WTC11 (cell line): Measurements from ENCODE around the gene COQ9. TPM values are rescaled to one million over a fixed set of nuclear protein-coding genes. Genes with fewer than 3 reads are reported as not detected.

ENCODE experiments used
- ATAC-seq: fragments of 200-7000 bp; cut with Tn5 transposase; 2 replicates; pipeline ENCODE4 v1.10.0; 2021; ENCODE audit warnings: mild to moderate bottlenecking, moderate library complexity
- CTCF ChIA-PET: fragments of 300-600 bp; sonication (Branson Sonifier 250); formaldehyde crosslinking; loops from one replicate; lab custom pipeline; 2021; ENCODE audit warnings: antibody characterized with exemption; lab: Charles Lee
- POLR2A ChIA-PET: fragments of 350-600 bp; sonication (Branson Sonifier 250); formaldehyde crosslinking; loops from one replicate; lab custom pipeline; 2021; ENCODE audit warnings: antibody characterized with exemption; lab: Charles Lee
- DNase-seq: peaks from one replicate; pipeline ENCODE4 v3.0.0; 2021; ENCODE audit warnings: low spot score
- H3K27ac Mint-ChIP-seq: 2 replicates; pipeline ENCODE4 v1.8.0; 2021; ENCODE audit warnings: mixed read lengths
- H3K27me3 Mint-ChIP-seq: 2 replicates; pipeline ENCODE4 v1.8.0; 2021; ENCODE audit warnings: low read depth, mild to moderate bottlenecking, moderate library complexity, mixed read lengths
- H3K36me3 Mint-ChIP-seq: 2 replicates; pipeline ENCODE4 v1.8.0; 2021; ENCODE audit warnings: mixed read lengths
- H3K4me1 Mint-ChIP-seq: 2 replicates; pipeline ENCODE4 v1.8.0; 2022; ENCODE audit warnings: mixed read lengths
- H3K4me3 Mint-ChIP-seq: 2 replicates; pipeline ENCODE4 v1.8.0; 2021; ENCODE audit warnings: mild to moderate bottlenecking, moderate library complexity, mixed read lengths
- H3K9me3 Mint-ChIP-seq: 2 replicates; pipeline ENCODE4 v1.8.0; 2021; ENCODE audit warnings: mixed read lengths
- AR ChIP-seq: fragments of 250-450 bp; sonication (Bioruptor Pico); IDR thresholded peaks from 2 replicates; pipeline ENCODE4 v1.9.0; 2021; ENCODE audit warnings: mild to moderate bottlenecking
- CDX4 ChIP-seq: fragments of 250-450 bp; sonication (Bioruptor Pico); IDR thresholded peaks from 2 replicates; pipeline ENCODE4 v1.9.0; 2021; ENCODE audit warnings: moderate library complexity, mild to moderate bottlenecking, inconsistent platforms, borderline replicate concordance
- CREM ChIP-seq: sonication (generic); formaldehyde crosslinking; IDR thresholded peaks from 2 replicates; pipeline ENCODE4 v1.8.1; 2022; ENCODE audit warnings: mild to moderate bottlenecking, missing genetic modification reagents, moderate library complexity
- E2F4 ChIP-seq: sonication (generic); formaldehyde crosslinking; IDR thresholded peaks from 2 replicates; pipeline ENCODE4 v1.8.1; 2022; ENCODE audit warnings: low read depth, mild to moderate bottlenecking, moderate library complexity, missing genetic modification reagents, borderline replicate concordance
- EMX1 ChIP-seq: fragments of 250-450 bp; sonication (Bioruptor Pico); IDR thresholded peaks from 2 replicates; pipeline ENCODE4 v1.8.0; 2021; ENCODE audit warnings: mild to moderate bottlenecking
- FOXK1 ChIP-seq: sonication (generic); formaldehyde crosslinking; IDR thresholded peaks from 2 replicates; pipeline ENCODE4 v1.8.0; 2022; ENCODE audit warnings: mild to moderate bottlenecking, moderate library complexity, missing genetic modification reagents
- GRHL2 ChIP-seq: fragments of 250-450 bp; sonication (Bioruptor Pico); IDR thresholded peaks from 2 replicates; pipeline ENCODE4 v1.8.0; 2022; ENCODE audit warnings: mild to moderate bottlenecking, moderate library complexity; ENCODE audit not compliant: insufficient replicate concordance, severe bottlenecking
- HMGXB4 ChIP-seq: sonication (generic); formaldehyde crosslinking; IDR thresholded peaks from 2 replicates; pipeline ENCODE4 v1.8.1; 2023; ENCODE audit warnings: mild to moderate bottlenecking, moderate library complexity, missing genetic modification reagents
- IRF1 ChIP-seq: sonication (generic); formaldehyde crosslinking; IDR thresholded peaks from 2 replicates; pipeline ENCODE4 v1.8.0; 2023; ENCODE audit warnings: missing genetic modification reagents
- JAZF1 ChIP-seq: fragments of 250-450 bp; sonication (Bioruptor Pico); IDR thresholded peaks from 2 replicates; pipeline ENCODE4 v1.9.0; 2021; ENCODE audit warnings: moderate library complexity, mild to moderate bottlenecking, inconsistent platforms
- MLX ChIP-seq: sonication (generic); formaldehyde crosslinking; IDR thresholded peaks from 2 replicates; pipeline ENCODE4 v1.8.1; 2023; ENCODE audit warnings: mild to moderate bottlenecking, missing genetic modification reagents, moderate library complexity
- MXD4 ChIP-seq: fragments of 250-450 bp; sonication (Bioruptor Pico); IDR thresholded peaks from 2 replicates; pipeline ENCODE4 v1.8.0; 2021; ENCODE audit warnings: mild to moderate bottlenecking, moderate library complexity, borderline replicate concordance
- NR3C1 ChIP-seq: sonication (generic); formaldehyde crosslinking; conservative IDR thresholded peaks from 2 replicates; pipeline ENCODE4 v1.8.1; 2023; ENCODE audit warnings: low read depth, mild to moderate bottlenecking, missing genetic modification reagents
- OVOL2 ChIP-seq: fragments of 250-450 bp; sonication (Bioruptor Pico); IDR thresholded peaks from 2 replicates; pipeline ENCODE4 v1.9.0; 2021; ENCODE audit warnings: mild to moderate bottlenecking, borderline replicate concordance
- PREB ChIP-seq: sonication (generic); formaldehyde crosslinking; IDR thresholded peaks from 2 replicates; pipeline ENCODE4 v1.8.1; 2022; ENCODE audit warnings: mild to moderate bottlenecking, missing genetic modification reagents, moderate library complexity, borderline replicate concordance
- PRRX2 ChIP-seq: fragments of 250-450 bp; sonication (Bioruptor Pico); IDR thresholded peaks from 2 replicates; pipeline ENCODE4 v1.8.0; 2021; ENCODE audit warnings: mild to moderate bottlenecking
- RORB ChIP-seq: fragments of 250-450 bp; sonication (Bioruptor Pico); IDR thresholded peaks from 2 replicates; pipeline ENCODE4 v1.9.0; 2021; ENCODE audit warnings: mild to moderate bottlenecking
- ZBTB43 ChIP-seq: sonication (generic); formaldehyde crosslinking; IDR thresholded peaks from 2 replicates; pipeline ENCODE4 v1.8.1; 2023; ENCODE audit warnings: mild to moderate bottlenecking, missing genetic modification reagents
- ZNF317 ChIP-seq: sonication (generic); formaldehyde crosslinking; IDR thresholded peaks from 2 replicates; pipeline ENCODE4 v1.8.1; 2023; ENCODE audit warnings: low read depth, mild to moderate bottlenecking, moderate library complexity, missing genetic modification reagents, borderline replicate concordance
- ZNF423 ChIP-seq: fragments of 250-450 bp; sonication (Bioruptor Pico); IDR thresholded peaks from 2 replicates; pipeline ENCODE4 v2.1.2; 2022; ENCODE audit warnings: mild to moderate bottlenecking, moderate library complexity
- total RNA-seq: library from RNA; stranded (reverse); gene quantifications from 3 replicates; pipeline ENCODE4 v1.2.3, GENCODE V29; 2021

COQ9 gene
- total RNA-seq, 1 experiment from 2014 or later = 39.2 TPM

- peaks cover 21% of the 10 kb centered on the region for H3K27me3 Mint-ChIP-seq
- H3K9me3 Mint-ChIP-seq = peaks cover 12% of the 10 kb centered on the region
- H3K27ac Mint-ChIP-seq = peak overlapping the region; percentile 39; the same call in 1 of the 2 replicates
- CTCF ChIA-PET = interaction anchor here (0.9 to 1.5 kb wide), 2 partner anchors 22 to 26 kb away, joined by 3 to 5 read pairs; partner anchors contain the start of gene POLR2C
- DNase-seq (no peak), ATAC-seq (no peak)
- TF ChIP-seq CREM (CRISPR knock-in tag) (no peak), PRRX2 (no peak), IRF1 (CRISPR knock-in tag) (no peak), HMGXB4 (CRISPR knock-in tag) (no peak), PREB (CRISPR knock-in tag) (no peak), FOXK1 (CRISPR knock-in tag) (no peak), MXD4 (no peak), OVOL2 (no peak), JAZF1 (no peak), EMX1 (CRISPR knock-in tag) (no peak), CDX4 (CRISPR knock-in tag) (no peak), E2F4 (no peak), ZNF423 (CRISPR knock-in tag) (no peak), AR (CRISPR knock-in tag) (no peak), ZNF317 (no peak), NR3C1 (CRISPR knock-in tag) (no peak), GRHL2 (no peak), RORB (CRISPR knock-in tag) (no peak), ZBTB43 (CRISPR knock-in tag) (no peak), MLX (CRISPR knock-in tag) (no peak)
- H3K4me3 Mint-ChIP-seq = no peak overlapping the region
- H3K4me1 Mint-ChIP-seq = peaks cover 27% of the 10 kb centered on the region
- H3K36me3 Mint-ChIP-seq = 0 out of 2 replicates have a peak, but pooled peaks cover 4% of the 10 kb centered on the region
- POLR2A ChIA-PET = no interaction called here
Measured at GRCh38 chr16:57484515-57485005, 37.3 kb downstream of the COQ9 start.
